ENCODE data around the gene TBC1D22B.

TBC1D22B gene

GRCh38 chr6:37253486-37254007, 4.0 kb upstream of the TBC1D22B start:
- H3K9me3 ChIP-seq: no peaks in the 10 kb centered on the region
- no peak overlapping the region for H3K4me3 ChIP-seq (ENCODE audit: low read depth, low read length)
- no peaks in the 10 kb centered on the region for H3K27me3 ChIP-seq
- no peak for TF ChIP-seq CTCF (IDR thresholded peaks at IDR 0.05; ENCODE audit: low read depth, low read length)
- no peaks in the 10 kb centered on the region for H3K4me1 ChIP-seq
- no peak for DNase-seq
- no peaks in the 10 kb centered on the region for H3K36me3 ChIP-seq

GRCh38 chr6:37254881-37255280, 2.7 kb upstream of the TBC1D22B start:
- no peaks in the 10 kb centered on the region for H3K27me3 ChIP-seq
- H3K4me3 ChIP-seq (ENCODE audit: low read depth, low read length): no peak overlapping the region
- H3K36me3 ChIP-seq: no peaks in the 10 kb centered on the region
- no peak for DNase-seq
- no peaks in the 10 kb centered on the region for H3K9me3 ChIP-seq
- no peaks in the 10 kb centered on the region; the same call in 1 of the 2 replicates for H3K4me1 ChIP-seq
- TF ChIP-seq CTCF (IDR thresholded peaks at IDR 0.05; ENCODE audit: low read depth, low read length): no peak

- H3K4me1 ChIP-seq: no peaks in the 10 kb centered on the region; the same call in 1 of the 2 replicates
- no peak for DNase-seq
- no peaks in the 10 kb centered on the region for H3K27me3 ChIP-seq
- TF ChIP-seq CTCF (IDR thresholded peaks at IDR 0.05; ENCODE audit: low read depth, low read length): no peak
- peak overlapping the region; percentile 97 for H3K4me3 ChIP-seq (ENCODE audit: low read depth, low read length)
- no peaks in the 10 kb centered on the region for H3K9me3 ChIP-seq
- H3K36me3 ChIP-seq: no peaks in the 10 kb centered on the region
Observed at GRCh38 chr6:37256692-37257319, 766 bp upstream of the TBC1D22B start.

GRCh38 chr6:37257320-37257633, 295 bp upstream of the TBC1D22B start:
- H3K27me3 ChIP-seq: no peaks in the 10 kb centered on the region
- TF ChIP-seq CTCF (IDR thresholded peaks at IDR 0.05; ENCODE audit: low read depth, low read length): no peak
- peak overlapping the region; percentile 97 for H3K4me3 ChIP-seq (ENCODE audit: low read depth, low read length)
- DNase-seq: no peak
- H3K4me1 ChIP-seq: no peaks in the 10 kb centered on the region; the same call in 1 of the 2 replicates
- no peaks in the 10 kb centered on the region for H3K36me3 ChIP-seq
- no peaks in the 10 kb centered on the region for H3K9me3 ChIP-seq

- Histone ChIP-seq H3K36me3 (no peaks in the 10 kb centered on the region), H3K4me3 (ENCODE audit: low read depth, low read length) (peak overlapping the region; percentile 97), H3K27me3 (no peaks in the 10 kb centered on the region), H3K4me1 (no peaks in the 10 kb centered on the region; the same call in none of the 2 replicates), H3K9me3 (no peaks in the 10 kb centered on the region)
- TF ChIP-seq CTCF (IDR thresholded peaks at IDR 0.05; ENCODE audit: low read depth, low read length): no peak
- DNase-seq: no peak
Observed at GRCh38 chr6:37258405-37259105, 983 bp downstream of the TBC1D22B start.

- H3K4me3 ChIP-seq (ENCODE audit: low read depth, low read length): no peak overlapping the region
- no peaks in the 10 kb centered on the region; the same call in none of the 2 replicates for H3K4me1 ChIP-seq
- H3K36me3 ChIP-seq: no peaks in the 10 kb centered on the region
- H3K9me3 ChIP-seq: no peaks in the 10 kb centered on the region
- TF ChIP-seq CTCF (IDR thresholded peaks at IDR 0.05; ENCODE audit: low read depth, low read length): no peak
- H3K27me3 ChIP-seq: no peaks in the 10 kb centered on the region
- no peak for DNase-seq
Observed at GRCh38 chr6:37259191-37259590, 1.6 kb downstream of the TBC1D22B start.

All from BE2C (cell line).